Tongue (tissue), 2 donors: Measurements from ENCODE around the gene PRB2. TPM values are rescaled to one million over a fixed set of nuclear protein-coding genes. Genes with fewer than 3 reads are reported as not detected.
A peak's percentile ranks its signal among the peaks of the same experiment; 100 is the strongest.
"Not testable (repeated sequence)": the region's sequence is repeated elsewhere in the genome, so short reads cannot be mapped to it uniquely, and the experiment has no call there.

ENCODE experiments used
- DNase-seq: peaks from one replicate; pipeline ENCODE4 v3.0.0-alpha.2; 2015
- total RNA-seq: library from RNA; depleted of rRNA; stranded (reverse); fragments of >200 nt; gene quantifications from one replicate; pipeline ENCODE4 v1.2.3, GENCODE V29; 2014

The PRB2 gene
- not detected for total RNA-seq

GRCh38 chr12:11395467-11395866 lies at the start of gene PRB2:
Gene PRB2, minus strand, starts transcription at chr12:11395567. Its CDS starts 38 bp downstream, at chr12:11395529.
- not testable (repeated sequence) for DNase-seq

- no peak for DNase-seq
Measured at GRCh38 chr12:11437966-11438365, 42.6 kb upstream of the PRB2 start.

GRCh38 chr12:11433664-11434063 lies 38.3 kb upstream of the PRB2 start:
- DNase-seq: no peak

GRCh38 chr12:11431486-11431885 lies 36.1 kb upstream of the PRB2 start:
- DNase-seq: no peak

- no peak for DNase-seq
Measured at GRCh38 chr12:11427341-11427740, 32.0 kb upstream of the PRB2 start.

GRCh38 chr12:11412731-11413130 lies 17.4 kb upstream of the PRB2 start:
- DNase-seq: no peak

- DNase-seq: peak; percentile 0
Measured at GRCh38 chr12:11408096-11408495, 12.7 kb upstream of the PRB2 start.

GRCh38 chr12:11397366-11397765 lies 2.0 kb upstream of the PRB2 start:
- DNase-seq: no peak

GRCh38 chr12:11391456-11391855 lies 3.9 kb downstream of the PRB2 start:
- DNase-seq: not testable (repeated sequence)

GRCh38 chr12:11377420-11377819 lies 17.9 kb downstream of the PRB2 start:
- DNase-seq: not testable (repeated sequence)

GRCh38 chr12:11361151-11361550 lies 34.2 kb downstream of the PRB2 start:
- no peak for DNase-seq

- not testable (repeated sequence) for DNase-seq
Measured at GRCh38 chr12:11360205-11360883, 35.0 kb downstream of the PRB2 start.

GRCh38 chr12:11351736-11352135 lies 43.6 kb downstream of the PRB2 start:
- DNase-seq: not testable (repeated sequence)

- DNase-seq: no peak
Measured at GRCh38 chr12:11348439-11348838, 46.9 kb downstream of the PRB2 start.

- DNase-seq: no peak
Measured at GRCh38 chr12:11347810-11348209, 47.6 kb downstream of the PRB2 start.

GRCh38 chr12:11344500-11344899 lies 50.9 kb downstream of the PRB2 start:
- DNase-seq: no peak

Other genes starting within 250 kb of the PRB2 start
- gene SMIM10L1, start 224.4 kb downstream of the PRB2 start, total RNA-seq: 9.3 TPM
- gene TAS2R42, start 208.6 kb downstream of the PRB2 start, total RNA-seq: not detected
- not detected for gene PRB3, start 125.9 kb downstream of the PRB2 start, total RNA-seq
- gene PRB4, start 85.1 kb downstream of the PRB2 start, total RNA-seq: not detected